GM21423 (cell line): ENCODE results near the gene F10.

Experiments
- ATAC-seq: cut with Tn5 transposase; IDR thresholded peaks from one replicate; pipeline ENCODE4 v1.9.1; 2021; ENCODE audit warnings: mild to moderate bottlenecking, moderate library complexity; ENCODE audit not compliant: unreplicated experiment

Gene F10

DNA sequence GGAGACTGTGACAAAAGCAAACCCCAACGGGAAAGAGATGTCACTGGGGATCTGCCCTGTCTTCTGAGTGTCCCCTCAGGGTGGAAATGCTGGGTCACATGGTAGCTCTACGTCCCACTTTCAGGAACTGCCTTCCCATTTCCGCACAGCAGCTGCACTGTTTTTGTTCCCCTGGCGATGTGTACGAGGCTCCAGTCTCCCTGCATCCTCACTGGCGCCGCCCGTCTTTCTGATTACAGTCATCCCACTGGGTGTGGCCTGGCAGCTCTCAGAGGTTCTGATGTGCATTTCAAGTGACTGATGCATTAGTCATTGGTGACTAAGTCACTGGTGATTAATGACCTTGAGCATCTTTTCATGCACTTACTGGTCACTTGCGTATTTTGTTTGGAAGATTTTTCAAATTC, 64.7 kb downstream of the F10 start:
- ATAC-seq = no peak

- ATAC-seq = no peak
Measured at GRCh38 chr13:113187883-113188665, 65.5 kb downstream of the F10 start.

- no peak for ATAC-seq
Measured at GRCh38 chr13:113190181-113190580, 67.6 kb downstream of the F10 start.

GRCh38 chr13:113192279-113192678, 69.7 kb downstream of the F10 start:
- no peak for ATAC-seq

- no peak for ATAC-seq
Measured at GRCh38 chr13:113192902-113193301, 70.3 kb downstream of the F10 start.

GRCh38 chr13:113195360-113195759, 72.8 kb downstream of the F10 start:
- no peak for ATAC-seq

GRCh38 chr13:113196970-113197737, 74.6 kb downstream of the F10 start:
- ATAC-seq = no peak
